ENCODE measurements around the gene DCTN3.

DNA sequence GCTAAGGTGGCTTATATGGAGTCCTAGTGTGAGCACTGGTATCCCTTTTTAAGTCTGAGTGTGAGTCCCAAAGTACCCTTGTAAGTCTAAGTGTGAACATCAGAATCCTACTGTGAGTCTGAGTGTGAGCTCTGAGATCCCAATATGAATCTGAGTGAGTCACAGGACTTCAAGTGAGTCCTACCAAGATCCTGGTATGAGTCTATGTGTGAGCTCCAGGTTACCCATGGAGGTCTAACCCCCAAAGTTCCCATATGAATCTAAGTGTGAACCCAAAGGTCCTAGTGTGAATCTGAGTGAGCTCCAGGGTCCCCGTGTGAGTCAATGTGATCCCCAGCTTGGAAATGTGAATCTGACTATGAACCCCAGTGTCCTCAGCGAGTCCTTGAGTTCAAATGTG lies 33.0 kb downstream of the DCTN3 start:
- TF ChIP-seq, protein P1, sequence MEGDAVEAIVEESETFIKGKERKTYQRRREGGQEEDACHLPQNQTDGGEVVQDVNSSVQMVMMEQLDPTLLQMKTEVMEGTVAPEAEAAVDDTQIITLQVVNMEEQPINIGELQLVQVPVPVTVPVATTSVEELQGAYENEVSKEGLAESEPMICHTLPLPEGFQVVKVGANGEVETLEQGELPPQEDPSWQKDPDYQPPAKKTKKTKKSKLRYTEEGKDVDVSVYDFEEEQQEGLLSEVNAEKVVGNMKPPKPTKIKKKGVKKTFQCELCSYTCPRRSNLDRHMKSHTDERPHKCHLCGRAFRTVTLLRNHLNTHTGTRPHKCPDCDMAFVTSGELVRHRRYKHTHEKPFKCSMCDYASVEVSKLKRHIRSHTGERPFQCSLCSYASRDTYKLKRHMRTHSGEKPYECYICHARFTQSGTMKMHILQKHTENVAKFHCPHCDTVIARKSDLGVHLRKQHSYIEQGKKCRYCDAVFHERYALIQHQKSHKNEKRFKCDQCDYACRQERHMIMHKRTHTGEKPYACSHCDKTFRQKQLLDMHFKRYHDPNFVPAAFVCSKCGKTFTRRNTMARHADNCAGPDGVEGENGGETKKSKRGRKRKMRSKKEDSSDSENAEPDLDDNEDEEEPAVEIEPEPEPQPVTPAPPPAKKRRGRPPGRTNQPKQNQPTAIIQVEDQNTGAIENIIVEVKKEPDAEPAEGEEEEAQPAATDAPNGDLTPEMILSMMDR (IDR thresholded peaks at IDR 0.05; ENCODE audit: extremely low read depth in 1 of 2, insufficient read depth in 1 of 2, low read depth in 1 of 2, low read length in 2 of 2), result no peak
- TF ChIP-seq POLR2A (IDR thresholded peaks at IDR 0.05; ENCODE audit: low read depth, low read length) (no peak), MYC (IDR thresholded peaks at IDR 0.05; ENCODE audit: low read depth, low read length) (no peak), EZH2 (IDR thresholded peaks at IDR 0.05; ENCODE audit: borderline replicate concordance, low read depth, low read length, severe bottlenecking) (no peak), GATA2 (IDR thresholded peaks at IDR 0.05; ENCODE audit: insufficient read depth, insufficient read length, low read depth, low read length) (no peak)
- TF ChIP-seq, protein P2, sequence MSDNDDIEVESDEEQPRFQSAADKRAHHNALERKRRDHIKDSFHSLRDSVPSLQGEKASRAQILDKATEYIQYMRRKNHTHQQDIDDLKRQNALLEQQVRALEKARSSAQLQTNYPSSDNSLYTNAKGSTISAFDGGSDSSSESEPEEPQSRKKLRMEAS (IDR thresholded peaks at IDR 0.05; ENCODE audit: insufficient read depth, insufficient read length), result no peak
